Neural cell (in vitro differentiated cells): Measurements from ENCODE around the gene HOXC10. TPM values are rescaled to one million over a fixed set of nuclear protein-coding genes. Genes with fewer than 3 reads are reported as not detected.

ENCODE experiments used
- H2AFZ ChIP-seq: fragments of 200-600, 300-800 bp; sonication (generic), shearing (Covaris generic); 2 replicates; pipeline ENCODE4 v1.6.0; 2014; ENCODE audit warnings: low read depth, mild to moderate bottlenecking, antibody characterized with exemption, low read length, moderate library complexity
- H3F3A ChIP-seq: fragments of 200-600 bp; shearing (Covaris generic); 2 replicates; pipeline ENCODE4 v1.6.1; 2016; ENCODE audit warnings: mild to moderate bottlenecking, moderate library complexity, mixed read lengths, antibody characterized with exemption, low read length; ENCODE audit not compliant: insufficient read depth, poor library complexity, severe bottlenecking
- H3K27ac ChIP-seq: fragments of 200-600, 300-800 bp; sonication (generic), shearing (Covaris generic); 2 replicates; pipeline ENCODE4 v1.5.1; 2014; ENCODE audit warnings: mild to moderate bottlenecking, low read length, moderate library complexity
- H3K27me3 ChIP-seq: fragments of 300-800, 200-600 bp; sonication (generic), shearing (Covaris generic); 2 replicates; pipeline ENCODE4 v1.6.0; 2014; ENCODE audit warnings: mild to moderate bottlenecking, low read depth, low read length, moderate library complexity; ENCODE audit not compliant: insufficient read depth
- H3K36me3 ChIP-seq: fragments of 300-800, 200-600 bp; sonication (generic), shearing (Covaris generic); 2 replicates; pipeline ENCODE4 v1.5.1; 2014; ENCODE audit warnings: mild to moderate bottlenecking, antibody characterized with exemption, low read length, moderate library complexity; ENCODE audit not compliant: insufficient read depth
- H3K4me2 ChIP-seq: fragments of 300-800, 200-600 bp; sonication (generic), shearing (Covaris generic); 2 replicates; pipeline ENCODE4 v1.6.0; 2014; ENCODE audit warnings: mild to moderate bottlenecking, low read length
- H3K4me3 ChIP-seq: fragments of 300-800, 200-600 bp; sonication (generic), shearing (Covaris generic); 2 replicates; pipeline ENCODE4 v1.5.1; 2014; ENCODE audit warnings: mild to moderate bottlenecking, low read length, moderate library complexity
- H3K79me2 ChIP-seq: fragments of 200-600 bp; shearing (Covaris generic); replicated peaks from 2 replicates; pipeline ENCODE4 v1.6.0; 2014; ENCODE audit warnings: mild to moderate bottlenecking, low read length, moderate library complexity; ENCODE audit not compliant: insufficient read depth
- H3K9ac ChIP-seq: fragments of 300-800, 200-600 bp; sonication (generic), shearing (Covaris generic); 2 replicates; pipeline ENCODE4 v1.6.1; 2016; ENCODE audit warnings: mild to moderate bottlenecking, low read length, mixed read lengths
- H3K9me2 ChIP-seq: fragments of 200-600 bp; shearing (Covaris generic); 2 replicates; pipeline ENCODE4 v1.6.1; 2016; ENCODE audit warnings: mild to moderate bottlenecking, low read length, mixed read lengths; ENCODE audit not compliant: insufficient read depth
- H3K9me3 ChIP-seq: fragments of 200-600, 300-800 bp; sonication (generic), shearing (Covaris generic); 2 replicates; pipeline ENCODE4 v1.6.1; 2016; ENCODE audit warnings: mild to moderate bottlenecking, mixed run types, low read length, moderate library complexity, mixed read lengths
- H4K20me1 ChIP-seq: fragments of 200-600 bp; shearing (Covaris generic); 2 replicates; pipeline ENCODE4 v1.6.1; 2016; ENCODE audit warnings: mild to moderate bottlenecking, mixed run types; ENCODE audit not compliant: insufficient read depth
- CTCF ChIP-seq: fragments of 450-650 bp; IDR thresholded peaks from 2 replicates; pipeline ENCODE4 v1.5.1; 2014; ENCODE audit warnings: antibody characterized with exemption, mild to moderate bottlenecking, moderate library complexity; ENCODE audit not compliant: poor library complexity, severe bottlenecking
- EP300 ChIP-seq: fragments of 450-650 bp; conservative IDR thresholded peaks from 2 replicates; pipeline ENCODE4 v1.6.1; 2014; ENCODE audit warnings: antibody characterized with exemption, mild to moderate bottlenecking, moderate library complexity; ENCODE audit not compliant: poor library complexity, severe bottlenecking
- EZH2 ChIP-seq: fragments of 200-600, 300-800 bp; shearing (Covaris generic), sonication (generic); IDR thresholded peaks from 2 replicates; pipeline ENCODE4 v1.6.1; 2014; ENCODE audit warnings: antibody characterized with exemption, low read length, borderline replicate concordance, mild to moderate bottlenecking; ENCODE audit not compliant: insufficient read depth, poor library complexity, severe bottlenecking
- MXI1 ChIP-seq: fragments of 450-650 bp; conservative IDR thresholded peaks from 2 replicates; pipeline ENCODE4 v1.6.1; 2014; ENCODE audit warnings: antibody characterized with exemption, mild to moderate bottlenecking; ENCODE audit not compliant: poor library complexity, severe bottlenecking
- POLR2AphosphoS5 ChIP-seq: IDR thresholded peaks from 2 replicates; pipeline ENCODE4 v1.6.1; 2012
- RAD21 ChIP-seq: fragments of 450-650 bp; conservative IDR thresholded peaks from 2 replicates; pipeline ENCODE4 v1.6.1; 2014; ENCODE audit warnings: antibody characterized with exemption, mild to moderate bottlenecking, moderate library complexity
- SMC3 ChIP-seq: fragments of 450-650 bp; conservative IDR thresholded peaks from 2 replicates; pipeline ENCODE4 v1.6.1; 2014; ENCODE audit warnings: antibody characterized with exemption, mild to moderate bottlenecking, moderate library complexity; ENCODE audit not compliant: poor library complexity
- TAF1 ChIP-seq: IDR thresholded peaks from 2 replicates; pipeline ENCODE4 v1.6.1; 2012; ENCODE audit warnings: low read depth
- polyA plus RNA-seq: library from polyadenylated mRNA; depleted of rRNA; stranded (reverse); fragments of >200 nt; gene quantifications from 2 replicates; pipeline ENCODE4 v1.2.3, GENCODE V29; 2014
- TF ChIP-seq, protein P1 (sequence below): IDR thresholded peaks from 2 replicates; pipeline ENCODE4 v1.6.1; 2012; ENCODE audit warnings: borderline replicate concordance

The HOXC10 gene
- polyA plus RNA-seq, 1 donor from 2014 or later = not detected

DNA sequence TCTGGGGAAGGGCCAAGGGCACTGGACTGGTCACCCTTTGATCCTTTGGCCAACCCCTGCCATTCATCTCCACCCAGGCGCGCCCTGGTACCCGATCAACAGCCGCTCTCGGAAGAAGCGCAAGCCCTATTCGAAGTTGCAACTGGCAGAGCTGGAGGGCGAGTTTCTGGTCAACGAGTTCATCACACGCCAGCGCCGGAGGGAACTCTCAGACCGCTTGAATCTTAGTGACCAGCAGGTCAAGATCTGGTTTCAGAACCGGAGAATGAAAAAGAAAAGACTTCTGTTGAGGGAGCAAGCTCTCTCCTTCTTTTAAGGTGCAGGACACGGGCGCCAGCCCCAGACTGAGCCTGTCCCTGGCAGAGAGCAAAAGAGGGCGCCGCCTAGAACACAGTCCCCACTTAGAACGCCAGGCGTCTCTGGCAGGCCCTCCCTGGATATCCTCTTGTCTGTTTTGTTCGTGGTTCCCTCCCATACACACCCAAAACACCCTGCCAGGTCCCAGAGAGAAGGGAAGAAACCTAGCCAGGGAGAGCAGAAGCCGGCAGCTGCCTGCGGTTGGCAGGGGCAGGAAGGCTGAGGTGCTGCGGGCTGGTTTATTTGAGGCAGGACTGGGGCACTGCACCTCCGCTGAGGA, 28.6 kb upstream of the HOXC10 start:
- Histone ChIP-seq H3K79me2 (no peaks in the 10 kb centered on the region), H3K36me3 (no peaks in the 10 kb centered on the region), H3K9ac (no peak overlapping the region), H3K27me3 (peaks cover 100% of the 10 kb centered on the region), H4K20me1 (no peaks in the 10 kb centered on the region), H3F3A (no peaks in the 10 kb centered on the region), H3K4me2 (no peak overlapping the region), H3K4me3 (no peak overlapping the region), H2AFZ (no peak overlapping the region), H3K27ac (no peak overlapping the region), H3K9me3 (no peaks in the 10 kb centered on the region), H3K9me2 (no peaks in the 10 kb centered on the region)
- no peak for TF ChIP-seq POLR2AphosphoS5
- peak; percentile 3 for TF ChIP-seq EZH2

- Histone ChIP-seq H3K4me2 (no peak overlapping the region), H3K4me3 (no peak overlapping the region), H2AFZ (no peak overlapping the region), H3F3A (no peaks in the 10 kb centered on the region), H3K27me3 (peaks cover 100% of the 10 kb centered on the region), H4K20me1 (no peaks in the 10 kb centered on the region), H3K9me2 (no peaks in the 10 kb centered on the region), H3K9me3 (no peaks in the 10 kb centered on the region), H3K9ac (no peak overlapping the region), H3K79me2 (no peaks in the 10 kb centered on the region), H3K36me3 (no peaks in the 10 kb centered on the region), H3K27ac (no peak overlapping the region)
- no peak for TF ChIP-seq SMC3
- TF ChIP-seq, protein P1, sequence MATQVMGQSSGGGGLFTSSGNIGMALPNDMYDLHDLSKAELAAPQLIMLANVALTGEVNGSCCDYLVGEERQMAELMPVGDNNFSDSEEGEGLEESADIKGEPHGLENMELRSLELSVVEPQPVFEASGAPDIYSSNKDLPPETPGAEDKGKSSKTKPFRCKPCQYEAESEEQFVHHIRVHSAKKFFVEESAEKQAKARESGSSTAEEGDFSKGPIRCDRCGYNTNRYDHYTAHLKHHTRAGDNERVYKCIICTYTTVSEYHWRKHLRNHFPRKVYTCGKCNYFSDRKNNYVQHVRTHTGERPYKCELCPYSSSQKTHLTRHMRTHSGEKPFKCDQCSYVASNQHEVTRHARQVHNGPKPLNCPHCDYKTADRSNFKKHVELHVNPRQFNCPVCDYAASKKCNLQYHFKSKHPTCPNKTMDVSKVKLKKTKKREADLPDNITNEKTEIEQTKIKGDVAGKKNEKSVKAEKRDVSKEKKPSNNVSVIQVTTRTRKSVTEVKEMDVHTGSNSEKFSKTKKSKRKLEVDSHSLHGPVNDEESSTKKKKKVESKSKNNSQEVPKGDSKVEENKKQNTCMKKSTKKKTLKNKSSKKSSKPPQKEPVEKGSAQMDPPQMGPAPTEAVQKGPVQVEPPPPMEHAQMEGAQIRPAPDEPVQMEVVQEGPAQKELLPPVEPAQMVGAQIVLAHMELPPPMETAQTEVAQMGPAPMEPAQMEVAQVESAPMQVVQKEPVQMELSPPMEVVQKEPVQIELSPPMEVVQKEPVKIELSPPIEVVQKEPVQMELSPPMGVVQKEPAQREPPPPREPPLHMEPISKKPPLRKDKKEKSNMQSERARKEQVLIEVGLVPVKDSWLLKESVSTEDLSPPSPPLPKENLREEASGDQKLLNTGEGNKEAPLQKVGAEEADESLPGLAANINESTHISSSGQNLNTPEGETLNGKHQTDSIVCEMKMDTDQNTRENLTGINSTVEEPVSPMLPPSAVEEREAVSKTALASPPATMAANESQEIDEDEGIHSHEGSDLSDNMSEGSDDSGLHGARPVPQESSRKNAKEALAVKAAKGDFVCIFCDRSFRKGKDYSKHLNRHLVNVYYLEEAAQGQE = no peak
- TF ChIP-seq MXI1 = no peak
- no peak for TF ChIP-seq TAF1
- no peak for TF ChIP-seq CTCF
- no peak for TF ChIP-seq RAD21
- TF ChIP-seq EP300 = no peak
- no peak for TF ChIP-seq POLR2AphosphoS5
- no peak for TF ChIP-seq EZH2
Observed at GRCh38 chr12:53956914-53957536, 27.9 kb upstream of the HOXC10 start.
